K562 (cell line): ENCODE results near the gene AVPR1B. TPM values are rescaled to one million over a fixed set of nuclear protein-coding genes. Genes with fewer than 3 reads are reported as not detected.

ENCODE experiments used
- CCNT2 ChIP-seq: IDR thresholded peaks from 2 replicates; pipeline ENCODE4 v1.6.1; 2011; ENCODE audit warnings: borderline replicate concordance, low read depth, mild to moderate bottlenecking, moderate library complexity, mixed read lengths, low read length; ENCODE audit not compliant: insufficient read length; ENCODE audit errors: extremely low read depth
- CHD4 ChIP-seq: fragments of 200-600 bp; sonication (generic); IDR thresholded peaks from 3 replicates; pipeline ENCODE4 v1.6.1; 2012; ENCODE audit warnings: low read depth, mild to moderate bottlenecking, mixed read lengths, low read length, inconsistent platforms; ENCODE audit not compliant: insufficient read depth, insufficient replicate concordance, poor library complexity, severe bottlenecking
- CREM ChIP-seq: IDR thresholded peaks from 2 replicates; pipeline ENCODE4 v1.6.1; 2014; ENCODE audit warnings: antibody characterized with exemption, low read depth
- FOXJ2 ChIP-seq: fragments of 200-800 bp; sonication (Bioruptor generic); IDR thresholded peaks from 2 replicates; pipeline ENCODE4 v1.6.1; 2016; ENCODE audit warnings: missing genetic modification characterization, missing compliant biosample characterization
- HDAC1 ChIP-seq, 2 experiments: fragments of 450-650 bp; IDR thresholded peaks; 2 replicates each; pipeline ENCODE4 v1.6.1; 2016 to 2017; ENCODE audit warnings: inconsistent platforms in 1 of 2, mild to moderate bottlenecking in 1 of 2, moderate library complexity in 1 of 2
- HNRNPL ChIP-seq: fragments of 200-400 bp; formaldehyde crosslinking; IDR thresholded peaks from 2 replicates; pipeline ENCODE4 v1.6.1; 2017; ENCODE audit warnings: low read depth, mild to moderate bottlenecking, low read length
- JUND ChIP-seq, 2 experiments: IDR thresholded peaks; 2 replicates in 1 of 2; 3 replicates in 1 of 2; pipeline ENCODE4 v1.6.1; 2011; ENCODE audit warnings: borderline replicate concordance in 2 of 2, low read depth in 2 of 2, low read length in 2 of 2, improper control_type of control experiment in 1 of 2, missing biosample characterization in 1 of 2, missing genetic modification characterization in 1 of 2, missing genetic modification reagents in 1 of 2
- KHSRP ChIP-seq: fragments of 450-650 bp; IDR thresholded peaks from 2 replicates; pipeline ENCODE4 v1.6.1; 2017
- NCOA1 ChIP-seq: fragments of 450-650 bp; IDR thresholded peaks from 2 replicates; pipeline ENCODE4 v1.6.1; 2016; ENCODE audit warnings: low read depth
- NCOA2 ChIP-seq, 2 experiments: fragments of 450-650 bp; IDR thresholded peaks; 2 replicates each; pipeline ENCODE4 v1.6.1; 2018; ENCODE audit warnings: mild to moderate bottlenecking in 2 of 2, moderate library complexity in 1 of 2; ENCODE audit not compliant: partially characterized antibody in 2 of 2
- PHB2 ChIP-seq: fragments of 450-650 bp; IDR thresholded peaks from 2 replicates; pipeline ENCODE4 v1.6.1; 2017; ENCODE audit warnings: low read depth
- POLR2G ChIP-seq: fragments of 200-400 bp; formaldehyde crosslinking; IDR thresholded peaks from 2 replicates; pipeline ENCODE4 v1.6.1; 2017; ENCODE audit warnings: low read depth, mild to moderate bottlenecking, antibody characterized with exemption, low read length, moderate library complexity
- SMARCA4 ChIP-seq: fragments of 450-650 bp; IDR thresholded peaks from 2 replicates; pipeline ENCODE4 v1.6.1; 2016
- SMARCE1 ChIP-seq: fragments of 450-650 bp; IDR thresholded peaks from 2 replicates; pipeline ENCODE4 v1.7.1; 2016; ENCODE audit warnings: mild to moderate bottlenecking
- STAT5A ChIP-seq: IDR thresholded peaks from 2 replicates; pipeline ENCODE4 v1.6.1; 2012; ENCODE audit warnings: low read length, inconsistent platforms, borderline replicate concordance
- STAT5B ChIP-seq: fragments of 250-450 bp; sonication (Bioruptor Pico); IDR thresholded peaks from 2 replicates; pipeline ENCODE4 v1.8.0; 2021; ENCODE audit warnings: mild to moderate bottlenecking, inconsistent platforms
- TEAD4 ChIP-seq, 2 experiments: sonication (generic) in 1 of 2; formaldehyde crosslinking in 1 of 2; IDR thresholded peaks; 2 replicates each; pipeline versions ENCODE4 v1.6.1 to v1.8.0; 2012 to 2022; ENCODE audit warnings: borderline replicate concordance in 1 of 2, inconsistent platforms in 1 of 2, low read length in 1 of 2, mild to moderate bottlenecking in 1 of 2, missing genetic modification reagents in 1 of 2
- ZNF143 ChIP-seq: sonication (generic); formaldehyde crosslinking; IDR thresholded peaks from 2 replicates; pipeline ENCODE4 v1.9.0; 2022; ENCODE audit warnings: mild to moderate bottlenecking, missing genetic modification reagents
- ZNF224 ChIP-seq: sonication (generic); formaldehyde crosslinking; IDR thresholded peaks from 2 replicates; pipeline ENCODE4 v1.8.0; 2022; ENCODE audit warnings: mild to moderate bottlenecking, missing genetic modification reagents
- ZNF589 ChIP-seq: fragments of 200-800 bp; sonication (Bioruptor generic); IDR thresholded peaks from 2 replicates; pipeline ENCODE4 v1.6.1; 2016; ENCODE audit warnings: low read depth, missing genetic modification characterization, missing compliant biosample characterization
- polyA plus RNA-seq, 8 experiments: library from polyadenylated mRNA; depleted of rRNA in 4 of 8; stranded (reverse) in 5 of 8; unstranded in 3 of 8; fragments of >200 nt; fragmentation: Nextera tagmentation in 2 of 8; fragmentation: Illumina TruSeq in 1 of 8; extraction: Ambion mirVana in 2 of 8; extraction: Trizol in 1 of 8; gene quantifications; 2 replicates each; pipeline versions ENCODE4 v1.2.1 to v1.2.3, GENCODE V29; 2011 to 2014; ENCODE audit warnings: inconsistent platforms in 1 of 8, missing spikeins in 1 of 8
- total RNA-seq, 7 experiments: library from RNA; depleted of rRNA in 6 of 7; stranded (reverse); fragments of >200 nt in 6 of 7; fragmentation: Illumina TruSeq in 2 of 7; extraction: Trizol in 2 of 7; gene quantifications; 2 replicates each; pipeline versions ENCODE4 v1.2.1 to v1.2.3, GENCODE V29; 2011 to 2021; ENCODE audit warnings: low replicate concordance in 1 of 7
- TF ChIP-seq, protein P1 (sequence below): fragments of 450-650 bp; IDR thresholded peaks from 2 replicates; pipeline ENCODE4 v1.6.1; 2016
- TF ChIP-seq, protein P2 (sequence below), 3 experiments: fragments of 200-800 bp in 1 of 3; fragments of 250-450 bp in 1 of 3; fragments of 450-650 bp in 1 of 3; sonication (Bioruptor Pico) in 1 of 3; sonication (Bioruptor generic) in 1 of 3; formaldehyde crosslinking in 1 of 3; IDR thresholded peaks; 2 replicates each; pipeline versions ENCODE4 v1.6.1 to v1.8.0; 2016 to 2022; ENCODE audit warnings: mild to moderate bottlenecking in 2 of 3, missing genetic modification characterization in 2 of 3, missing compliant biosample characterization in 1 of 3, moderate library complexity in 1 of 3

AVPR1B gene
- total and polyA plus RNA-seq, 9 of the 15 experiments (the other 6 are each of a cell fraction or from before 2014, with no cell fraction given): not detected

DNA sequence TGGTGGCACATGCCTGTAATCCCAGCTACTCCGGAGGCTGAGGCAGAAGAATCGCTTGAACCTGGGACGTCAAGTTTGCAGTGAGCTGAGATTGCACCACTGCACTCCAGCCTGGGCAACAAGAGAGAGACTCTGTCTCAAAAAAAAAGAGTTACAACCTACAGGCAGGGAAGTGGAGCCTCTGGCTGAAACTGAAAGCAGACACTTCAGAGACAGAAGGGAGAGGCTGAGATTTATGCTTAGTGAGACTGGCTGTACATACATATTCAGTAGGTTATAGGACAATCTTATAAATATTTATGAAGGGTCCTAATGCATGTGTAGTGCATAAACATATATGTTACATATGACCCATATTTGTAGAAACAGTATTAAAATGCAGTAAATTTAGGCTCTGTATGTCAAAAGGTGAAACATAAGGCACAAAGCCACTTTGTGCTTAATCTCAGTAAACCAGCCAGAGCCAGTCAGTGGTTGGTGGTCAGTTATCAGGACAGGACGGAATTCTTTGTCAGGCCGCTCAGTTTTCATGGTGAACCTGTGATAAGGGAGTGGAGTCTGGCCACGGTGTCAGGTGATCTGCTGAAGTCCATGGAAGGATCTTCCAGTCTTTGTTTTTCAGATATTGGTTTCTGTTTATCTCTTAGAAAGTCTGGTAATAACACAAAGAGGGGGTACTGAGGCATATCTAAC, 50.6 kb downstream of the AVPR1B start (continued):
- TF ChIP-seq TEAD4 (IDR thresholded peaks at IDR 0.05; ENCODE audit: low read length): peak; percentile 98
- TF ChIP-seq TEAD4 (CRISPR knock-in tag; IDR thresholded peaks at IDR 0.05; ENCODE audit: borderline replicate concordance): no peak
- peak; percentile 51 for TF ChIP-seq CREM
- 0 out of 2 replicates have a peak, but pooled peaks have one; percentile 24 for TF ChIP-seq NCOA1
- TF ChIP-seq STAT5B (CRISPR knock-in tag): no peak
- TF ChIP-seq ZNF589: peak; percentile 82
- peak; percentile 74; the same call in 1 of the 2 replicates for TF ChIP-seq SMARCA4
- TF ChIP-seq, protein P1, sequence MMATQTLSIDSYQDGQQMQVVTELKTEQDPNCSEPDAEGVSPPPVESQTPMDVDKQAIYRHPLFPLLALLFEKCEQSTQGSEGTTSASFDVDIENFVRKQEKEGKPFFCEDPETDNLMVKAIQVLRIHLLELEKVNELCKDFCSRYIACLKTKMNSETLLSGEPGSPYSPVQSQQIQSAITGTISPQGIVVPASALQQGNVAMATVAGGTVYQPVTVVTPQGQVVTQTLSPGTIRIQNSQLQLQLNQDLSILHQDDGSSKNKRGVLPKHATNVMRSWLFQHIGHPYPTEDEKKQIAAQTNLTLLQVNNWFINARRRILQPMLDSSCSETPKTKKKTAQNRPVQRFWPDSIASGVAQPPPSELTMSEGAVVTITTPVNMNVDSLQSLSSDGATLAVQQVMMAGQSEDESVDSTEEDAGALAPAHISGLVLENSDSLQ: peak; percentile 50
- peak; percentile 42 for TF ChIP-seq CCNT2
- TF ChIP-seq ZNF224: no peak
- no peak for TF ChIP-seq CHD4
- TF ChIP-seq POLR2G: no peak
- no peak for TF ChIP-seq NCOA2 (IDR thresholded peaks at IDR 0.05; ENCODE audit: partially characterized antibody in 2 of 2)
- TF ChIP-seq JUND (IDR thresholded peaks at IDR 0.05; ENCODE audit: borderline replicate concordance, low read depth, low read length): peak; percentile 29; the same call in 1 of the 2 replicates
- no peak; the same call in 2 of the 3 replicates for TF ChIP-seq JUND (tag; IDR thresholded peaks at IDR 0.05; ENCODE audit: borderline replicate concordance, low read depth, low read length)
- peak in 1 of 2 experiments; percentile 70; a peak in 1 of 4 replicates for TF ChIP-seq HDAC1 (IDR thresholded peaks at IDR 0.05)
- TF ChIP-seq FOXJ2: no peak
- TF ChIP-seq ZNF143 (CRISPR knock-in tag): no peak
- no peak for TF ChIP-seq HNRNPL
- TF ChIP-seq STAT5A: peak; percentile 82
- no peak for TF ChIP-seq PHB2
- TF ChIP-seq, protein P2, sequence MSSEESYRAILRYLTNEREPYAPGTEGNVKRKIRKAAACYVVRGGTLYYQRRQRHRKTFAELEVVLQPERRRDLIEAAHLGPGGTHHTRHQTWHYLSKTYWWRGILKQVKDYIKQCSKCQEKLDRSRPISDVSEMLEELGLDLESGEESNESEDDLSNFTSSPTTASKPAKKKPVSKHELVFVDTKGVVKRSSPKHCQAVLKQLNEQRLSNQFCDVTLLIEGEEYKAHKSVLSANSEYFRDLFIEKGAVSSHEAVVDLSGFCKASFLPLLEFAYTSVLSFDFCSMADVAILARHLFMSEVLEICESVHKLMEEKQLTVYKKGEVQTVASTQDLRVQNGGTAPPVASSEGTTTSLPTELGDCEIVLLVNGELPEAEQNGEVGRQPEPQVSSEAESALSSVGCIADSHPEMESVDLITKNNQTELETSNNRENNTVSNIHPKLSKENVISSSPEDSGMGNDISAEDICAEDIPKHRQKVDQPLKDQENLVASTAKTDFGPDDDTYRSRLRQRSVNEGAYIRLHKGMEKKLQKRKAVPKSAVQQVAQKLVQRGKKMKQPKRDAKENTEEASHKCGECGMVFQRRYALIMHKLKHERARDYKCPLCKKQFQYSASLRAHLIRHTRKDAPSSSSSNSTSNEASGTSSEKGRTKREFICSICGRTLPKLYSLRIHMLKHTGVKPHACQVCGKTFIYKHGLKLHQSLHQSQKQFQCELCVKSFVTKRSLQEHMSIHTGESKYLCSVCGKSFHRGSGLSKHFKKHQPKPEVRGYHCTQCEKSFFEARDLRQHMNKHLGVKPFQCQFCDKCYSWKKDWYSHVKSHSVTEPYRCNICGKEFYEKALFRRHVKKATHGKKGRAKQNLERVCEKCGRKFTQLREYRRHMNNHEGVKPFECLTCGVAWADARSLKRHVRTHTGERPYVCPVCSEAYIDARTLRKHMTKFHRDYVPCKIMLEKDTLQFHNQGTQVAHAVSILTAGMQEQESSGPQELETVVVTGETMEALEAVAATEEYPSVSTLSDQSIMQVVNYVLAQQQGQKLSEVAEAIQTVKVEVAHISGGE (CRISPR knock-in tag; IDR thresholded peaks at IDR 0.05): peak in 1 of 3 experiments; percentile 72; a peak in 1 of 6 replicates
- TF ChIP-seq KHSRP: no peak
- peak; percentile 75; the same call in 1 of the 2 replicates for TF ChIP-seq SMARCE1
